ENCODE data around the gene PEX14. TPM values are rescaled to one million over a fixed set of nuclear protein-coding genes. Genes with fewer than 3 reads are reported as not detected.

Gene PEX14
- total and polyA plus RNA-seq, 9 of the 15 experiments (the other 6 are each of a cell fraction or from before 2014, with no cell fraction given) = 2.6 to 45.7 (median 22.7) TPM

DNA sequence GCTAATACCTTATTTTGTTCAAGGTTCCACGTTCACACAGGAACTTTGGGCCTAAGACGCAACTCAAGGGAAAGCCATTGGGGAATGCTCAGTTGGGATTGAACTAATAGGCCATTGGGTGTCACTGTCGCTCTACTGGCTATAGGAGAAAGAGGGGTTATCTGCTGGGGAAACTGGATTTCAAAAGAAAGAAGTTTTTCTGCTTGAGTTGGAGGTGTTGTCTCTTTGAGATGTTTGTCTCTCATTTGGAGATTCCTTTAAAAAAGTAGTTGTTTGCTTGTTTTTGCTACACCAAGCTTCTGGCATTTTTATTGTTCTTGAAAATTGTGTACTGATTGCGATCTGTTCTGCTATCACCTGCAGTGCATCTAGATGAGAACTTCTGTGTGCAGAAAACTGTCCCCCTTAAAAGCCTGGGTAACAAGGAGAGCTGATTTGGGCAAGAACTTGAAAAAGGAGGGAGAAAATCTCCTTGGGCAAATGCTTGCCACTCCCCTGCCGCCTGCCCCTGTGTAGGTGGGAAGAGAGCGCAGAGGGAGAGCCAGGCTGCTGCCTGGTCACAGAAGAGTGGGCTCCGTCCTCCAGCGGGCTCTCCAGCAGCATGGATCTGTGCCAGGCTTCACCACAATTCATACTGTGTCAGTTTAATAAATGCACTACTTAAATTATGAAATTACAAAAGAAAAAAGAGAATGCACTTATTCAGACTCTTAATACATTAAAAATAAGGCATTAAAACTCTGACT is 39.9 kb downstream of the PEX14 start (continued):
- TF ChIP-seq, protein P1, sequence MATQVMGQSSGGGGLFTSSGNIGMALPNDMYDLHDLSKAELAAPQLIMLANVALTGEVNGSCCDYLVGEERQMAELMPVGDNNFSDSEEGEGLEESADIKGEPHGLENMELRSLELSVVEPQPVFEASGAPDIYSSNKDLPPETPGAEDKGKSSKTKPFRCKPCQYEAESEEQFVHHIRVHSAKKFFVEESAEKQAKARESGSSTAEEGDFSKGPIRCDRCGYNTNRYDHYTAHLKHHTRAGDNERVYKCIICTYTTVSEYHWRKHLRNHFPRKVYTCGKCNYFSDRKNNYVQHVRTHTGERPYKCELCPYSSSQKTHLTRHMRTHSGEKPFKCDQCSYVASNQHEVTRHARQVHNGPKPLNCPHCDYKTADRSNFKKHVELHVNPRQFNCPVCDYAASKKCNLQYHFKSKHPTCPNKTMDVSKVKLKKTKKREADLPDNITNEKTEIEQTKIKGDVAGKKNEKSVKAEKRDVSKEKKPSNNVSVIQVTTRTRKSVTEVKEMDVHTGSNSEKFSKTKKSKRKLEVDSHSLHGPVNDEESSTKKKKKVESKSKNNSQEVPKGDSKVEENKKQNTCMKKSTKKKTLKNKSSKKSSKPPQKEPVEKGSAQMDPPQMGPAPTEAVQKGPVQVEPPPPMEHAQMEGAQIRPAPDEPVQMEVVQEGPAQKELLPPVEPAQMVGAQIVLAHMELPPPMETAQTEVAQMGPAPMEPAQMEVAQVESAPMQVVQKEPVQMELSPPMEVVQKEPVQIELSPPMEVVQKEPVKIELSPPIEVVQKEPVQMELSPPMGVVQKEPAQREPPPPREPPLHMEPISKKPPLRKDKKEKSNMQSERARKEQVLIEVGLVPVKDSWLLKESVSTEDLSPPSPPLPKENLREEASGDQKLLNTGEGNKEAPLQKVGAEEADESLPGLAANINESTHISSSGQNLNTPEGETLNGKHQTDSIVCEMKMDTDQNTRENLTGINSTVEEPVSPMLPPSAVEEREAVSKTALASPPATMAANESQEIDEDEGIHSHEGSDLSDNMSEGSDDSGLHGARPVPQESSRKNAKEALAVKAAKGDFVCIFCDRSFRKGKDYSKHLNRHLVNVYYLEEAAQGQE (IDR thresholded peaks at IDR 0.05; ENCODE audit: borderline replicate concordance) = peak; percentile 58; the same call in 1 of the 2 replicates
- TF ChIP-seq, protein P1 (CRISPR knock-in tag; IDR thresholded peaks at IDR 0.05; ENCODE audit: low read depth) = no peak
- TF ChIP-seq SAFB2 (IDR thresholded peaks at IDR 0.05; ENCODE audit: borderline replicate concordance, low read depth, low read length, severe bottlenecking) (no peak), ZBTB8A (IDR thresholded peaks at IDR 0.05; ENCODE audit: partially characterized antibody) (no peak)
- TF ChIP-seq, protein P2, sequence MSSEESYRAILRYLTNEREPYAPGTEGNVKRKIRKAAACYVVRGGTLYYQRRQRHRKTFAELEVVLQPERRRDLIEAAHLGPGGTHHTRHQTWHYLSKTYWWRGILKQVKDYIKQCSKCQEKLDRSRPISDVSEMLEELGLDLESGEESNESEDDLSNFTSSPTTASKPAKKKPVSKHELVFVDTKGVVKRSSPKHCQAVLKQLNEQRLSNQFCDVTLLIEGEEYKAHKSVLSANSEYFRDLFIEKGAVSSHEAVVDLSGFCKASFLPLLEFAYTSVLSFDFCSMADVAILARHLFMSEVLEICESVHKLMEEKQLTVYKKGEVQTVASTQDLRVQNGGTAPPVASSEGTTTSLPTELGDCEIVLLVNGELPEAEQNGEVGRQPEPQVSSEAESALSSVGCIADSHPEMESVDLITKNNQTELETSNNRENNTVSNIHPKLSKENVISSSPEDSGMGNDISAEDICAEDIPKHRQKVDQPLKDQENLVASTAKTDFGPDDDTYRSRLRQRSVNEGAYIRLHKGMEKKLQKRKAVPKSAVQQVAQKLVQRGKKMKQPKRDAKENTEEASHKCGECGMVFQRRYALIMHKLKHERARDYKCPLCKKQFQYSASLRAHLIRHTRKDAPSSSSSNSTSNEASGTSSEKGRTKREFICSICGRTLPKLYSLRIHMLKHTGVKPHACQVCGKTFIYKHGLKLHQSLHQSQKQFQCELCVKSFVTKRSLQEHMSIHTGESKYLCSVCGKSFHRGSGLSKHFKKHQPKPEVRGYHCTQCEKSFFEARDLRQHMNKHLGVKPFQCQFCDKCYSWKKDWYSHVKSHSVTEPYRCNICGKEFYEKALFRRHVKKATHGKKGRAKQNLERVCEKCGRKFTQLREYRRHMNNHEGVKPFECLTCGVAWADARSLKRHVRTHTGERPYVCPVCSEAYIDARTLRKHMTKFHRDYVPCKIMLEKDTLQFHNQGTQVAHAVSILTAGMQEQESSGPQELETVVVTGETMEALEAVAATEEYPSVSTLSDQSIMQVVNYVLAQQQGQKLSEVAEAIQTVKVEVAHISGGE (CRISPR knock-in tag; IDR thresholded peaks at IDR 0.05) = no peak
- TF ChIP-seq, protein P3, sequence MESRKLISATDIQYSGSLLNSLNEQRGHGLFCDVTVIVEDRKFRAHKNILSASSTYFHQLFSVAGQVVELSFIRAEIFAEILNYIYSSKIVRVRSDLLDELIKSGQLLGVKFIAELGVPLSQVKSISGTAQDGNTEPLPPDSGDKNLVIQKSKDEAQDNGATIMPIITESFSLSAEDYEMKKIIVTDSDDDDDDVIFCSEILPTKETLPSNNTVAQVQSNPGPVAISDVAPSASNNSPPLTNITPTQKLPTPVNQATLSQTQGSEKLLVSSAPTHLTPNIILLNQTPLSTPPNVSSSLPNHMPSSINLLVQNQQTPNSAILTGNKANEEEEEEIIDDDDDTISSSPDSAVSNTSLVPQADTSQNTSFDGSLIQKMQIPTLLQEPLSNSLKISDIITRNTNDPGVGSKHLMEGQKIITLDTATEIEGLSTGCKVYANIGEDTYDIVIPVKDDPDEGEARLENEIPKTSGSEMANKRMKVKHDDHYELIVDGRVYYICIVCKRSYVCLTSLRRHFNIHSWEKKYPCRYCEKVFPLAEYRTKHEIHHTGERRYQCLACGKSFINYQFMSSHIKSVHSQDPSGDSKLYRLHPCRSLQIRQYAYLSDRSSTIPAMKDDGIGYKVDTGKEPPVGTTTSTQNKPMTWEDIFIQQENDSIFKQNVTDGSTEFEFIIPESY (CRISPR knock-in tag; IDR thresholded peaks at IDR 0.05) = peak; percentile 2; the same call in 1 of the 2 replicates
- TF ChIP-seq, protein P4, sequence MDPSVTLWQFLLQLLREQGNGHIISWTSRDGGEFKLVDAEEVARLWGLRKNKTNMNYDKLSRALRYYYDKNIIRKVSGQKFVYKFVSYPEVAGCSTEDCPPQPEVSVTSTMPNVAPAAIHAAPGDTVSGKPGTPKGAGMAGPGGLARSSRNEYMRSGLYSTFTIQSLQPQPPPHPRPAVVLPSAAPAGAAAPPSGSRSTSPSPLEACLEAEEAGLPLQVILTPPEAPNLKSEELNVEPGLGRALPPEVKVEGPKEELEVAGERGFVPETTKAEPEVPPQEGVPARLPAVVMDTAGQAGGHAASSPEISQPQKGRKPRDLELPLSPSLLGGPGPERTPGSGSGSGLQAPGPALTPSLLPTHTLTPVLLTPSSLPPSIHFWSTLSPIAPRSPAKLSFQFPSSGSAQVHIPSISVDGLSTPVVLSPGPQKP (CRISPR knock-in tag; IDR thresholded peaks at IDR 0.05) = no peak
- TF ChIP-seq, protein P5, sequence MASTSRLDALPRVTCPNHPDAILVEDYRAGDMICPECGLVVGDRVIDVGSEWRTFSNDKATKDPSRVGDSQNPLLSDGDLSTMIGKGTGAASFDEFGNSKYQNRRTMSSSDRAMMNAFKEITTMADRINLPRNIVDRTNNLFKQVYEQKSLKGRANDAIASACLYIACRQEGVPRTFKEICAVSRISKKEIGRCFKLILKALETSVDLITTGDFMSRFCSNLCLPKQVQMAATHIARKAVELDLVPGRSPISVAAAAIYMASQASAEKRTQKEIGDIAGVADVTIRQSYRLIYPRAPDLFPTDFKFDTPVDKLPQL (IDR thresholded peaks at IDR 0.05; ENCODE audit: extremely low read depth, insufficient read length) = no peak
